NCI-H2081 treated with DMSO at 0.1 percent for 48 hours (cell line): ENCODE measurements around the gene RABEP2.
"Not testable (repeated sequence)": the region's sequence is repeated elsewhere in the genome, so short reads cannot be mapped to it uniquely, and the experiment has no call there.

ENCODE experiments used
- DNase-seq: peaks from one replicate; lab custom pipeline; 2025; lab: John Stamatoyannopoulos, UW

RABEP2 gene

GRCh38 chr16:28878083-28878926 is 46.7 kb downstream of the RABEP2 start, which contains the start of gene ATP2A1:
Gene ATP2A1 (plus strand): TSS chr16:28878488. CDS start chr16:28878672, 184 bp downstream.
- no peak for DNase-seq

GRCh38 chr16:28877655-28878000 is 47.4 kb downstream of the RABEP2 start:
- DNase-seq: no peak

- DNase-seq: no peak
These were observed 47.9 kb downstream of the RABEP2 start for GRCh38 chr16:28876973-28877654.

GRCh38 chr16:28876019-28876659 is 48.9 kb downstream of the RABEP2 start:
- DNase-seq: no peak

GRCh38 chr16:28875134-28876018 is 49.7 kb downstream of the RABEP2 start:
- DNase-seq: no peak

GRCh38 chr16:28874406-28874805 is 50.6 kb downstream of the RABEP2 start:
- DNase-seq: no peak

- DNase-seq: no peak
These were observed 51.4 kb downstream of the RABEP2 start for GRCh38 chr16:28873543-28874201.

- DNase-seq: no peak
These were observed 52.1 kb downstream of the RABEP2 start for GRCh38 chr16:28872952-28873351.

- DNase-seq: no peak
These were observed 55.8 kb downstream of the RABEP2 start for GRCh38 chr16:28869201-28869600.

- DNase-seq: not testable (repeated sequence)
These were observed 57.4 kb downstream of the RABEP2 start for GRCh38 chr16:28867646-28868045.

- DNase-seq: no peak
These were observed 57.8 kb downstream of the RABEP2 start for GRCh38 chr16:28867241-28867640.

GRCh38 chr16:28866454-28866804 is 58.6 kb downstream of the RABEP2 start:
- no peak for DNase-seq

GRCh38 chr16:28865722-28866453 is 59.1 kb downstream of the RABEP2 start:
- DNase-seq: no peak

GRCh38 chr16:28865001-28865688 is 59.9 kb downstream of the RABEP2 start:
- DNase-seq: no peak

GRCh38 chr16:28863929-28864793 is 60.9 kb downstream of the RABEP2 start:
- no peak for DNase-seq

- no peak for DNase-seq
These were observed 65.7 kb downstream of the RABEP2 start for GRCh38 chr16:28859326-28859725.

GRCh38 chr16:28858421-28858820 is 66.6 kb downstream of the RABEP2 start:
- no peak for DNase-seq
